ENCODE measurements around the gene ZFYVE21.
A peak's percentile ranks its signal among the peaks of the same experiment; 100 is the strongest.

The ZFYVE21 gene

DNA sequence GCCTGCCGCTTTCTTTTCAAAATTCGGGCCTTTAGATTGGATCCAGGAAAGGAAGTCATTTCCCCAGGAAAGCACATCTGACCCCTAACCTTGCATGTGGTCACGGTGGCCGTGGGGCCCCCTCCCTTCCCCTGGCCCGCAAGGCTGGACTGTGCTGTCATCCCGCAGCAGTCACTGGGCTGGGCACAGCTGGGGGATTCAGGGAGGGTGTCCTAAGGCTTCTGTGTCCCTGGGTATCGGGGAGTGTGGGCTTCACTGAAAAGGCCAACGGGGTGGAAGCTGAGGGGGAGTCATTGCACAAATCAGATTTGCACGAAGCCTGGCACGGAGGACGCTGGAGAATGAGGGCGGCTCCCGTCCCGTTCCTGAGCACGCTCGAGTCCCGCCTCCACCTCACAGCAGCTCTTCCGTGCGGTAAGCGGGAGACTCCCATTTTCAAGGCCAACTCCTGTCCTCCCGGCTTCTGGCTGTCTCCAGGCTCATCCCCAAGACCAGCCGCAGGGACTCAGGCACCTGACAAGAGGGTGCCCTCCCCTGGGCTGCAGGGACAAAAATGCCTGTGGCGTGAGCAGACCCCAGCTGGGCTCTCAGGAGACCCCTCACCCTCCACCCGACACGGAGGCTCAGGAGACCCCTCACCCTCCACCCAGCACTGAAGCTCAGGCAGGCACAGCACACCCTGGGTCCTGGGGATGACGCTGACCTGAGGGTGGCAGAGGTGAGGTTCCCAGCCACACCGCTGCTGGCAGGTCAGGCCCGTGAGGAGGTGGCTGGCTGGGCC, 9.9 kb upstream of the ZFYVE21 start:
- Histone ChIP-seq H3K4me3 (replicated peaks; ENCODE audit: insufficient read depth, low read length) (no peak overlapping the region), H3K27me3 (ENCODE audit: insufficient read depth, poor library complexity, severe bottlenecking) (no peaks in the 10 kb centered on the region), H3K27ac (replicated peaks) (no peak overlapping the region)
- TF ChIP-seq GABPA (IDR thresholded peaks at IDR 0.05; ENCODE audit: low read depth), result no peak
- TF ChIP-seq, protein P1, sequence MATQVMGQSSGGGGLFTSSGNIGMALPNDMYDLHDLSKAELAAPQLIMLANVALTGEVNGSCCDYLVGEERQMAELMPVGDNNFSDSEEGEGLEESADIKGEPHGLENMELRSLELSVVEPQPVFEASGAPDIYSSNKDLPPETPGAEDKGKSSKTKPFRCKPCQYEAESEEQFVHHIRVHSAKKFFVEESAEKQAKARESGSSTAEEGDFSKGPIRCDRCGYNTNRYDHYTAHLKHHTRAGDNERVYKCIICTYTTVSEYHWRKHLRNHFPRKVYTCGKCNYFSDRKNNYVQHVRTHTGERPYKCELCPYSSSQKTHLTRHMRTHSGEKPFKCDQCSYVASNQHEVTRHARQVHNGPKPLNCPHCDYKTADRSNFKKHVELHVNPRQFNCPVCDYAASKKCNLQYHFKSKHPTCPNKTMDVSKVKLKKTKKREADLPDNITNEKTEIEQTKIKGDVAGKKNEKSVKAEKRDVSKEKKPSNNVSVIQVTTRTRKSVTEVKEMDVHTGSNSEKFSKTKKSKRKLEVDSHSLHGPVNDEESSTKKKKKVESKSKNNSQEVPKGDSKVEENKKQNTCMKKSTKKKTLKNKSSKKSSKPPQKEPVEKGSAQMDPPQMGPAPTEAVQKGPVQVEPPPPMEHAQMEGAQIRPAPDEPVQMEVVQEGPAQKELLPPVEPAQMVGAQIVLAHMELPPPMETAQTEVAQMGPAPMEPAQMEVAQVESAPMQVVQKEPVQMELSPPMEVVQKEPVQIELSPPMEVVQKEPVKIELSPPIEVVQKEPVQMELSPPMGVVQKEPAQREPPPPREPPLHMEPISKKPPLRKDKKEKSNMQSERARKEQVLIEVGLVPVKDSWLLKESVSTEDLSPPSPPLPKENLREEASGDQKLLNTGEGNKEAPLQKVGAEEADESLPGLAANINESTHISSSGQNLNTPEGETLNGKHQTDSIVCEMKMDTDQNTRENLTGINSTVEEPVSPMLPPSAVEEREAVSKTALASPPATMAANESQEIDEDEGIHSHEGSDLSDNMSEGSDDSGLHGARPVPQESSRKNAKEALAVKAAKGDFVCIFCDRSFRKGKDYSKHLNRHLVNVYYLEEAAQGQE (IDR thresholded peaks at IDR 0.05; ENCODE audit: insufficient replicate concordance, low read depth), result no peak
- TF ChIP-seq, protein P2, sequence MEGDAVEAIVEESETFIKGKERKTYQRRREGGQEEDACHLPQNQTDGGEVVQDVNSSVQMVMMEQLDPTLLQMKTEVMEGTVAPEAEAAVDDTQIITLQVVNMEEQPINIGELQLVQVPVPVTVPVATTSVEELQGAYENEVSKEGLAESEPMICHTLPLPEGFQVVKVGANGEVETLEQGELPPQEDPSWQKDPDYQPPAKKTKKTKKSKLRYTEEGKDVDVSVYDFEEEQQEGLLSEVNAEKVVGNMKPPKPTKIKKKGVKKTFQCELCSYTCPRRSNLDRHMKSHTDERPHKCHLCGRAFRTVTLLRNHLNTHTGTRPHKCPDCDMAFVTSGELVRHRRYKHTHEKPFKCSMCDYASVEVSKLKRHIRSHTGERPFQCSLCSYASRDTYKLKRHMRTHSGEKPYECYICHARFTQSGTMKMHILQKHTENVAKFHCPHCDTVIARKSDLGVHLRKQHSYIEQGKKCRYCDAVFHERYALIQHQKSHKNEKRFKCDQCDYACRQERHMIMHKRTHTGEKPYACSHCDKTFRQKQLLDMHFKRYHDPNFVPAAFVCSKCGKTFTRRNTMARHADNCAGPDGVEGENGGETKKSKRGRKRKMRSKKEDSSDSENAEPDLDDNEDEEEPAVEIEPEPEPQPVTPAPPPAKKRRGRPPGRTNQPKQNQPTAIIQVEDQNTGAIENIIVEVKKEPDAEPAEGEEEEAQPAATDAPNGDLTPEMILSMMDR (IDR thresholded peaks at IDR 0.05; ENCODE audit: insufficient read depth, low read length), result no peak
- no peak for TF ChIP-seq POLR2AphosphoS5 (IDR thresholded peaks at IDR 0.05; ENCODE audit: low read depth)
- TF ChIP-seq SPI1 (IDR thresholded peaks at IDR 0.05; ENCODE audit: borderline replicate concordance, low read depth), result no peak
- DNase-seq (ENCODE audit: low read depth in 1 of 2, low spot score in 1 of 2), result no peak

GRCh38 chr14:103706551-103707328, 8.9 kb upstream of the ZFYVE21 start:
- no peak for DNase-seq (ENCODE audit: low read depth in 1 of 2, low spot score in 1 of 2)
- no peaks in the 10 kb centered on the region for H3K27me3 ChIP-seq (ENCODE audit: insufficient read depth, poor library complexity, severe bottlenecking)
- TF ChIP-seq POLR2AphosphoS5 (IDR thresholded peaks at IDR 0.05; ENCODE audit: low read depth), result 0 out of 2 replicates have a peak, but pooled peaks have one; percentile 20
- TF ChIP-seq, protein P2 (IDR thresholded peaks at IDR 0.05; ENCODE audit: insufficient read depth, low read length), result no peak
- TF ChIP-seq, protein P1 (IDR thresholded peaks at IDR 0.05; ENCODE audit: insufficient replicate concordance, low read depth), result no peak
- TF ChIP-seq GABPA (IDR thresholded peaks at IDR 0.05; ENCODE audit: low read depth), result no peak
- H3K4me3 ChIP-seq (replicated peaks; ENCODE audit: insufficient read depth, low read length), result no peak overlapping the region
- no peak overlapping the region for H3K27ac ChIP-seq (replicated peaks)

GRCh38 chr14:103707329-103708263, 8.0 kb upstream of the ZFYVE21 start:
- TF ChIP-seq, protein P2 (IDR thresholded peaks at IDR 0.05; ENCODE audit: insufficient read depth, low read length), result no peak
- TF ChIP-seq SPI1 (IDR thresholded peaks at IDR 0.05; ENCODE audit: borderline replicate concordance, low read depth) (no peak), GABPA (IDR thresholded peaks at IDR 0.05; ENCODE audit: low read depth) (no peak)
- DNase-seq (ENCODE audit: low read depth in 1 of 2, low spot score in 1 of 2), result no peak
- no peak overlapping the region for H3K4me3 ChIP-seq (replicated peaks; ENCODE audit: insufficient read depth, low read length)
- H3K27me3 ChIP-seq (ENCODE audit: insufficient read depth, poor library complexity, severe bottlenecking), result no peaks in the 10 kb centered on the region
- H3K27ac ChIP-seq (replicated peaks), result no peak overlapping the region

Measured in HL-60 (cell line).